Body of pancreas (tissue), 4 donors: Measurements from ENCODE around the gene CLDN6. TPM values are rescaled to one million over a fixed set of nuclear protein-coding genes. Genes with fewer than 3 reads are reported as not detected.

Source experiments
- ATAC-seq: fragments of 150-250 bp; one replicate; pipeline ENCODE4 v1.9.1; 2016
- DNase-seq, 4 donors: peaks; one replicate each; pipeline ENCODE4 v3.0.0-alpha.2; 2019
- H3K27ac ChIP-seq, 4 donors: fragments of 200-600 bp; sonication (generic); 1 replicate in 3 of 4; 2 replicates in 1 of 4; pipeline versions ENCODE4 v1.5.1 to v1.6.1; 2016 to 2019; ENCODE audit warnings: mild to moderate bottlenecking in 1 of 4, mixed read lengths in 1 of 4, moderate library complexity in 1 of 4
- H3K27me3 ChIP-seq, 2 donors: fragments of 200-600 bp; sonication (generic); one replicate each; pipeline ENCODE4 v1.6.0; 2016; ENCODE audit warnings: mild to moderate bottlenecking in 1 of 2
- H3K36me3 ChIP-seq, 2 donors: fragments of 200-600 bp; sonication (generic); replicated peaks in 1 of 2; 2 replicates each; pipeline ENCODE4 v1.5.1; 2016; ENCODE audit warnings: low read depth in 2 of 2; ENCODE audit not compliant: insufficient read depth in 1 of 2
- H3K4me1 ChIP-seq: fragments of 200-600 bp; sonication (generic); one replicate; pipeline ENCODE4 v1.6.0; 2016
- H3K4me3 ChIP-seq, 2 donors: fragments of 200-600 bp; sonication (generic); 1 replicate in 1 of 2; 2 replicates in 1 of 2; pipeline ENCODE4 v1.5.1; 2016 to 2019
- H3K9me3 ChIP-seq, 3 donors: fragments of 200-600 bp; sonication (generic); 1 replicate in 2 of 3; 2 replicates in 1 of 3; pipeline ENCODE4 v1.5.1; 2016
- POLR2A ChIP-seq, 3 donors: fragments of 450-650 bp; IDR thresholded peaks; one replicate each; pipeline ENCODE4 v1.6.1; 2016; ENCODE audit warnings: antibody characterized with exemption in 3 of 3, mild to moderate bottlenecking in 2 of 3
- WGBS, 2 donors: methylation state at CpG; one replicate each; pipeline ENCODE4 v1.1.5; 2017; 5-methylcytosine and 5-hydroxymethylcytosine counted together
- intact Hi-C: fragments of 100-400 bp; cut with DNase I; formaldehyde crosslinking; loops from one replicate; pipeline ENCODE4 v1.15.1; 2023
- total RNA-seq, 2 donors: library from RNA; depleted of rRNA; stranded (reverse); fragments of >200 nt; gene quantifications; one replicate each; pipeline ENCODE4 v1.1.0, GENCODE V29; 2016
- TF ChIP-seq, protein P1 (sequence below), 7 experiments: fragments of 450-650 bp in 4 of 7; fragments of 200-600 bp in 3 of 7; sonication (generic) in 3 of 7; IDR thresholded peaks; one replicate each; pipeline ENCODE4 v1.5.1; 2016 to 2019; ENCODE audit warnings: antibody characterized with exemption in 7 of 7

Gene CLDN6
- total RNA-seq, 2 donors from 2014 or later, result 0.33 to 0.78 TPM

DNA sequence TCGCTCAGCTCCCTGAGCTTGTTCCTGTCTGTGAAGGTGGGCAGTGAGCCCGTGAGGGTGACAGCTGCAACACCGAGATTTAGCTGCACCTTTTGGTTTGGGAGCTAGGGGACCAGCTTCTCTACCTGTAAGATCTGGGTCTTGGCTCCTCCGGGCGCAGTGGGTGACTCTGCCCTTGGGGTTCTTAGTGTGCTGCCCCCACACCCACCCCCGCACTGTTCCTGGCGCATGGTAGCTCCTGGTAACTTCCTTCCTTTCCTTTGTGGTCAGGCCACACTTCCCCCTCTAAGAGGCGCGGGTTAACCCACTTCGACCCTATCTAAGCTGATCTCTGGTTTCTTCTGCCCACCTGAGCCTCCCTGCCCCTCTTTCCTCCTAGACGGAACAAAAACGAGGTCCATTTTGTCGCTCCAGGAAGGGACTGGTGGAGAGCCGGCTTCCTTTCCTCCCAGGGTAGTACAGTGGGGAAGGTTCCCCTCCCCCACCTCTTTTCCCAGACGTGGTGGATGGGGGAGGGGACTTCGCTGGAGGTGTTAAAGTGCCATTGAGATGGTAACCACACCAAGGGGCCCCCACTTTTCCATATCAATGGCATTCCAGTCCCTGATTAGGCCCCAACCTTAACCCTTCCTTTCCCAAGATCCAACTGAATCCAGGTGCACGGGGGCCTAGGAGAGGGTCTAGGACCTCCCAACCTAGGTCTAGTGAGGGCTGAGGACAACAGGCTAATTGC is 9.9 kb downstream of the CLDN6 start:
- ATAC-seq (no peak), DNase-seq (peak; percentile 34 to 59 (median 46))
- Histone ChIP-seq H3K27me3 (no peaks in the 10 kb centered on the region), H3K4me3 (no peak overlapping the region), H3K27ac (peak overlapping the region; percentile 88 to 94 (median 92)), H3K9me3 (no peaks in the 10 kb centered on the region), H3K36me3 (no peaks in the 10 kb centered on the region), H3K4me1 (peaks cover 80% of the 10 kb centered on the region)
- WGBS, 2 donors, result 33 to 51% methylated on average over 10 to 17 of the region's 17 CpGs
- TF ChIP-seq, protein P1, sequence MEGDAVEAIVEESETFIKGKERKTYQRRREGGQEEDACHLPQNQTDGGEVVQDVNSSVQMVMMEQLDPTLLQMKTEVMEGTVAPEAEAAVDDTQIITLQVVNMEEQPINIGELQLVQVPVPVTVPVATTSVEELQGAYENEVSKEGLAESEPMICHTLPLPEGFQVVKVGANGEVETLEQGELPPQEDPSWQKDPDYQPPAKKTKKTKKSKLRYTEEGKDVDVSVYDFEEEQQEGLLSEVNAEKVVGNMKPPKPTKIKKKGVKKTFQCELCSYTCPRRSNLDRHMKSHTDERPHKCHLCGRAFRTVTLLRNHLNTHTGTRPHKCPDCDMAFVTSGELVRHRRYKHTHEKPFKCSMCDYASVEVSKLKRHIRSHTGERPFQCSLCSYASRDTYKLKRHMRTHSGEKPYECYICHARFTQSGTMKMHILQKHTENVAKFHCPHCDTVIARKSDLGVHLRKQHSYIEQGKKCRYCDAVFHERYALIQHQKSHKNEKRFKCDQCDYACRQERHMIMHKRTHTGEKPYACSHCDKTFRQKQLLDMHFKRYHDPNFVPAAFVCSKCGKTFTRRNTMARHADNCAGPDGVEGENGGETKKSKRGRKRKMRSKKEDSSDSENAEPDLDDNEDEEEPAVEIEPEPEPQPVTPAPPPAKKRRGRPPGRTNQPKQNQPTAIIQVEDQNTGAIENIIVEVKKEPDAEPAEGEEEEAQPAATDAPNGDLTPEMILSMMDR (IDR thresholded peaks at IDR 0.05), result no peak
- TF ChIP-seq POLR2A (IDR thresholded peaks at IDR 0.05), result no peak
- intact Hi-C loops, result no loop called here

DNA sequence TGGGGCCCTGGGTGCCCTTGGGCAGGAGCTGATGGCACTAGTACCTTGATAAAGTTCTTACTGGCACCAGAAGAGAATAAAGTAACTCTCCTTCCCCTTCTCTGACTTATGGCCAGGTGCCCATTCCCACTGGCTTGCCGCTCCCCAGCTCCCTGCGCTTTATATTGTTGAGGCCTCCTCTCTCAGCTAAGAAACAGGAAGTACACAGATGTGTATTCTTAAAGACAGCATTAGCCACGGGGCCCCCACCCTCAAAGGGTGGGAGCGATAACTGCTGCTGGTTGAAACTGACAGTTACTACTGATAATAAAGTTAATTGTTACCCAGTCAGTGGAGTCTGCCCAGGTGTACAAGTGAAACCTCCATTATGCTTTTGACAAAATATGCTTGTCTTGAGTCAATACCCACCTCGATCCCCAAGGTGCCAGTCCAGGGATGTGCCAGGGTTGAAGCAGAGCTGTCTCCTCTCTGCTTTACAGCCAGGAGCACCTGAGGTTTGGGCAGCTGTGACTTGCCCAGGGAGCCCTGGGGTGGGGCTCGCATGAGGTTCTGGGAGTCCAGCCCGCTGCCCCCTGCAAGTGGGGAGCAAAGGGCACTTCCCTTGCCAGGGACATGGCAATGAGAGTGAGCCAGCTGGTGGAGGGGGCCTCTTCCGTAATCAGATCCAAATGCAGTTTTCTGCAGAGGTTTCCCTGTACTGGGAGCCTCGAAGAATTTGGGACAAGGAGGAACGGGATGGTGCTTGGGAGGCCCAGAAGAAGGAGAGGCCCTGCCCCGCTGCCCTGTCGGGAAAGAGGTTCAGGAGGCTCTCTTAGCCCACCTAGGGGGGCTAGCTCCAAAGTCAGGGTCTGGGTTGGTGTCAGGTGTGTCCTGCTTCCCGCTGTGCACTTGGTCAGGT is 10.7 kb downstream of the CLDN6 start:
- Histone ChIP-seq H3K27me3 (no peaks in the 10 kb centered on the region), H3K4me3 (no peak overlapping the region), H3K4me1 (peaks cover 75% of the 10 kb centered on the region), H3K27ac (peak overlapping the region; percentile 88 to 94 (median 92)), H3K9me3 (no peaks in the 10 kb centered on the region), H3K36me3 (no peaks in the 10 kb centered on the region)
- TF ChIP-seq POLR2A (IDR thresholded peaks at IDR 0.05), result peak in 2 of 3 donors; percentile 39 to 49
- TF ChIP-seq, protein P1 (IDR thresholded peaks at IDR 0.05), result no peak
- WGBS, 2 donors, result 16 to 20% methylated on average over 10 to 13 of the region's 13 CpGs
- ATAC-seq (peak; percentile 25), DNase-seq (peak; percentile 75 to 85 (median 80))
- intact Hi-C loops, result no loop called here

GRCh38 chr16:3004781-3005284 is 13.2 kb downstream of the CLDN6 start:
- Histone ChIP-seq H3K4me3 (peak overlapping the region in 1 of 2 donors; percentile 6), H3K36me3 (no peaks in the 10 kb centered on the region), H3K27me3 (no peaks in the 10 kb centered on the region), H3K4me1 (peaks cover 52% of the 10 kb centered on the region), H3K27ac (peak overlapping the region; percentile 68 to 94 (median 92)), H3K9me3 (no peaks in the 10 kb centered on the region)
- ATAC-seq (peak; percentile 8), DNase-seq (peak; percentile 79 to 85 (median 82))
- intact Hi-C loops, result no loop called here
- WGBS, 2 donors, result 0 to 4% methylated on average over 20 to 25 of the region's 25 CpGs
- peak; percentile 38 to 85 (median 83) for TF ChIP-seq POLR2A (IDR thresholded peaks at IDR 0.05)
- TF ChIP-seq, protein P1 (IDR thresholded peaks at IDR 0.05), result no peak

GRCh38 chr16:3004319-3004718 is 13.7 kb downstream of the CLDN6 start:
- intact Hi-C loops, result no loop called here
- ATAC-seq (peak; percentile 12), DNase-seq (peak in 2 of 4 donors; percentile 39 to 46)
- Histone ChIP-seq H3K27me3 (no peaks in the 10 kb centered on the region), H3K36me3 (no peaks in the 10 kb centered on the region), H3K4me1 (peaks cover 47% of the 10 kb centered on the region), H3K4me3 (no peak overlapping the region), H3K27ac (peak overlapping the region; percentile 91 to 96 (median 94)), H3K9me3 (no peaks in the 10 kb centered on the region)
- 0 to 1% methylated on average over 3 to 37 of the region's 67 CpGs for WGBS, 2 donors
- TF ChIP-seq, protein P1 (IDR thresholded peaks at IDR 0.05), result no peak
- TF ChIP-seq POLR2A (IDR thresholded peaks at IDR 0.05), result no peak
